OCI-LY7 (cell line): Measurements from ENCODE around the gene MAN1A2. TPM values are rescaled to one million over a fixed set of nuclear protein-coding genes. Genes with fewer than 3 reads are reported as not detected.

ENCODE experiments used
- BruUV-seq: library from RNA; stranded (reverse); fragments of 400-500 nt; replicated peaks from 2 replicates; lab custom pipeline; 2021; lab: Mats Ljungman, UMichigan
- CTCF ChIA-PET: fragments of 300-600 bp; sonication (Branson Sonifier 250); formaldehyde crosslinking; loops from one replicate; lab custom pipeline; 2022; ENCODE audit warnings: antibody characterized with exemption; ENCODE audit not compliant: unreplicated experiment; lab: Charles Lee
- POLR2A ChIA-PET: fragments of 300-600 bp; sonication (Branson Sonifier 250); formaldehyde crosslinking; loops from one replicate; lab custom pipeline; 2022; ENCODE audit warnings: antibody characterized with exemption; lab: Charles Lee
- DNase-seq: peaks from one replicate; pipeline ENCODE4 v3.0.0-alpha.2; 2015; ENCODE audit warnings: low spot score
- H2AFZ ChIP-seq: fragments of 200-600 bp; sonication (generic), shearing (Covaris generic); 2 replicates; pipeline ENCODE4 v1.6.1; 2014; ENCODE audit warnings: mild to moderate bottlenecking, antibody characterized with exemption, low read length, moderate library complexity
- H3K27ac ChIP-seq: fragments of 200-600 bp; sonication (generic); 2 replicates; pipeline ENCODE4 v1.5.1; 2014; ENCODE audit warnings: mixed run types, low read depth, mild to moderate bottlenecking, moderate library complexity, low read length, inconsistent platforms; ENCODE audit not compliant: poor library complexity, severe bottlenecking
- H3K36me3 ChIP-seq: fragments of 200-600 bp; sonication (generic); 2 replicates; pipeline ENCODE4 v1.6.1; 2014; ENCODE audit warnings: mild to moderate bottlenecking, antibody characterized with exemption, low read length, moderate library complexity, mixed read lengths; ENCODE audit not compliant: insufficient read depth
- H3K4me1 ChIP-seq: fragments of 200-600 bp; sonication (generic); 2 replicates; pipeline ENCODE4 v1.5.1; 2014; ENCODE audit warnings: mild to moderate bottlenecking, low read length; ENCODE audit not compliant: insufficient read depth, poor library complexity, severe bottlenecking
- H3K4me2 ChIP-seq: fragments of 200-600 bp; sonication (generic); 2 replicates; pipeline ENCODE4 v1.6.1; 2014; ENCODE audit warnings: mild to moderate bottlenecking, low read length
- H3K4me3 ChIP-seq: fragments of 200-600 bp; sonication (generic); 2 replicates; pipeline ENCODE4 v1.5.1; 2014; ENCODE audit warnings: mild to moderate bottlenecking, low read depth, low read length; ENCODE audit not compliant: poor library complexity, severe bottlenecking
- H3K79me2 ChIP-seq: fragments of 200-600 bp; sonication (generic); 2 replicates; pipeline ENCODE4 v1.6.1; 2016; ENCODE audit warnings: low read depth, mild to moderate bottlenecking, low read length, moderate library complexity, mixed read lengths; ENCODE audit not compliant: insufficient read depth
- H3K9me2 ChIP-seq: fragments of 200-600 bp; sonication (generic); 2 replicates; pipeline ENCODE4 v1.6.1; 2016; ENCODE audit warnings: mild to moderate bottlenecking, low read length, mixed read lengths; ENCODE audit not compliant: insufficient read depth
- H3K9me3 ChIP-seq: fragments of 200-600 bp; sonication (generic); 2 replicates; pipeline ENCODE4 v1.6.1; 2014; ENCODE audit warnings: mild to moderate bottlenecking, mixed run types, low read length, mixed read lengths
- H4K20me1 ChIP-seq: fragments of 200-600 bp; sonication (generic); 2 replicates; pipeline ENCODE4 v1.6.1; 2014; ENCODE audit warnings: mild to moderate bottlenecking, antibody characterized with exemption, low read length, moderate library complexity, mixed read lengths; ENCODE audit not compliant: insufficient read depth
- EZH2phosphoT487 ChIP-seq: fragments of 200-600 bp; sonication (generic); IDR thresholded peaks from 2 replicates; pipeline ENCODE4 v1.6.1; 2018; ENCODE audit warnings: low read depth, borderline replicate concordance, mild to moderate bottlenecking, mixed run types, antibody characterized with exemption, low read length, moderate library complexity, mixed read lengths
- intact Hi-C: fragments of 100-400 bp; cut with micrococcal nuclease; formaldehyde crosslinking; loops from one replicate; pipeline ENCODE4 v1.10.0; 2022; ENCODE audit not compliant: unreplicated experiment
- total RNA-seq, 2 experiments: library from RNA; depleted of rRNA in 1 of 2; stranded (reverse); fragments of >200 nt in 1 of 2; shearing (Covaris generic) in 1 of 2; gene quantifications; 2 replicates each; pipeline ENCODE4 v1.2.3, GENCODE V29; 2014 to 2022
- TF ChIP-seq, protein P1 (sequence below): fragments of 200-600 bp; sonication (generic); conservative IDR thresholded peaks from 2 replicates; pipeline ENCODE4 v1.5.1; 2014; ENCODE audit warnings: mild to moderate bottlenecking, antibody characterized with exemption, low read length, moderate library complexity, mixed read lengths

Gene MAN1A2
- total RNA-seq, 2 experiments from 2014 or later, result 16.1 to 27.5 TPM

DNA sequence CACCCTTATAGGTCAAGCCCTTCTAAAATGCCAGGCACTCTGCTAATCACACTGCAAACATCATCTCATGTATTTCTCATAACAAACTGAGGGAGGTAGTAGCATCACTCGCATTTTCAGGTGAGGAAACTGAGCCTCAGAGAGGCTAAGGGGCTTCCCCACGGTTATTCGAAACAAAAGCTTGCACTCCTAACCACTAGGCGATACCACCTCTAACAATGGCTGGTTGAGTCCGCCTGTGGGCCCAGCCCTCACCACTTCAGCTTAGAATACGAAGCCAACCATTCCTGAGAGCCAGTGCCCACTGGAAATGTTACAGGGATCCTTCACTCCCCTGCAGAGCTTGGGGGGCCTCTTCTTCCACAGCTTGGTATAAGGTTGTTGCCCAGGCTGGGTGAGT, 173.3 kb downstream of the MAN1A2 start:
- no peak overlapping the region for H3K4me2 ChIP-seq
- CTCF ChIA-PET, result interaction anchor here (1.4 kb wide), 1 partner anchor 217 kb away, joined by 3 read pairs; no protein-coding TSS in a partner anchor
- H3K9me2 ChIP-seq, result no peaks in the 10 kb centered on the region
- H3K4me3 ChIP-seq, result no peak overlapping the region
- no peaks in the 10 kb centered on the region for H4K20me1 ChIP-seq
- intact Hi-C loops, result no loop called here
- no peaks in the 10 kb centered on the region for H3K9me3 ChIP-seq
- BruUV-seq, result no TSS peak
- H2AFZ ChIP-seq, result no peak overlapping the region
- POLR2A ChIA-PET, result interaction anchor here (1.1 to 1.6 kb wide), 3 partner anchors 15 to 217 kb away, joined by 3 to 7 read pairs (median 3); no protein-coding TSS in a partner anchor
- DNase-seq, result no peak
- no peaks in the 10 kb centered on the region for H3K79me2 ChIP-seq
- H3K4me1 ChIP-seq, result peaks cover 36% of the 10 kb centered on the region
- no peak overlapping the region for H3K27ac ChIP-seq
- H3K36me3 ChIP-seq, result no peaks in the 10 kb centered on the region
- TF ChIP-seq EZH2phosphoT487, result no peak
- TF ChIP-seq, protein P1, sequence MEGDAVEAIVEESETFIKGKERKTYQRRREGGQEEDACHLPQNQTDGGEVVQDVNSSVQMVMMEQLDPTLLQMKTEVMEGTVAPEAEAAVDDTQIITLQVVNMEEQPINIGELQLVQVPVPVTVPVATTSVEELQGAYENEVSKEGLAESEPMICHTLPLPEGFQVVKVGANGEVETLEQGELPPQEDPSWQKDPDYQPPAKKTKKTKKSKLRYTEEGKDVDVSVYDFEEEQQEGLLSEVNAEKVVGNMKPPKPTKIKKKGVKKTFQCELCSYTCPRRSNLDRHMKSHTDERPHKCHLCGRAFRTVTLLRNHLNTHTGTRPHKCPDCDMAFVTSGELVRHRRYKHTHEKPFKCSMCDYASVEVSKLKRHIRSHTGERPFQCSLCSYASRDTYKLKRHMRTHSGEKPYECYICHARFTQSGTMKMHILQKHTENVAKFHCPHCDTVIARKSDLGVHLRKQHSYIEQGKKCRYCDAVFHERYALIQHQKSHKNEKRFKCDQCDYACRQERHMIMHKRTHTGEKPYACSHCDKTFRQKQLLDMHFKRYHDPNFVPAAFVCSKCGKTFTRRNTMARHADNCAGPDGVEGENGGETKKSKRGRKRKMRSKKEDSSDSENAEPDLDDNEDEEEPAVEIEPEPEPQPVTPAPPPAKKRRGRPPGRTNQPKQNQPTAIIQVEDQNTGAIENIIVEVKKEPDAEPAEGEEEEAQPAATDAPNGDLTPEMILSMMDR, result no peak

DNA sequence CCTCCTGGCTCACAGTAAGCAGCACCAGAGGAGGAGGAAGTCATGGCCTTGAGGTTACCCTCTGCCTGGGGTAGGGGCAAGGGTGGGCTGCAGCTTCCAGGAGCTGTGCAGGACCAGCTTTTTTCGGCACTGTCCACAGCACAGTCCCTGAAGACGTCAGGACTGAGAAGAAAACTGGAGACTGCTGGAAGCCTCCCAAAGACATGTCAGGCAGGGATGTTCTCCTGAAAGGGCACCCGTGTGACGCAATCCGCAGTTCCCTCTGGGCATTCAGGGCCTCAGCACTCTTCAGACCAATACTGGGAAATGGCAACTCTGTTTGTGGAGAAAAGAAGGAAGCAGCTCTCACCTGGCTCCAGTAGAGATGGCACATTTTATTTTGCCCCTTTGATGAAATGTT, 173.8 kb downstream of the MAN1A2 start:
- TF ChIP-seq, protein P1, result no peak
- TF ChIP-seq EZH2phosphoT487, result no peak
- POLR2A ChIA-PET, result interaction anchor here (1.1 to 1.6 kb wide), 4 partner anchors 14 to 216 kb away, joined by 3 to 7 read pairs (median 4); no protein-coding TSS in a partner anchor

GRCh38 chr1:117541585-117541984, 174.3 kb downstream of the MAN1A2 start:
- no TSS peak for BruUV-seq
- Histone ChIP-seq H3K9me2 (no peaks in the 10 kb centered on the region), H3K4me3 (no peak overlapping the region), H2AFZ (no peak overlapping the region), H3K4me1 (peaks cover 25% of the 10 kb centered on the region), H4K20me1 (no peaks in the 10 kb centered on the region), H3K79me2 (no peaks in the 10 kb centered on the region), H3K36me3 (no peaks in the 10 kb centered on the region), H3K9me3 (no peaks in the 10 kb centered on the region), H3K27ac (no peak overlapping the region), H3K4me2 (no peak overlapping the region)
- no peak for DNase-seq
- TF ChIP-seq EZH2phosphoT487, result no peak
- TF ChIP-seq, protein P1, result no peak
- CTCF ChIA-PET, result interaction anchor here (1.0 to 1.4 kb wide), 2 partner anchors 133 to 216 kb away, joined by 3 to 4 read pairs; no protein-coding TSS in a partner anchor
- POLR2A ChIA-PET, result interaction anchor here (0.6 to 1.6 kb wide), 11 partner anchors 9 to 216 kb away, joined by 3 to 7 read pairs (median 4); no protein-coding TSS in a partner anchor
- intact Hi-C loops, result no loop called here

More for the DNA sequence above, 173.8 kb downstream of the MAN1A2 start:
- no peak overlapping the region for H3K27ac ChIP-seq
- H3K9me2 ChIP-seq, result no peaks in the 10 kb centered on the region
- no peak overlapping the region for H3K4me2 ChIP-seq
- no peak overlapping the region for H3K4me3 ChIP-seq
- no peaks in the 10 kb centered on the region for H3K79me2 ChIP-seq
- CTCF ChIA-PET, result interaction anchor here (1.0 to 1.4 kb wide), 2 partner anchors 134 to 217 kb away, joined by 3 to 4 read pairs; no protein-coding TSS in a partner anchor
- intact Hi-C loops, result no loop called here
- H3K4me1 ChIP-seq, result peaks cover 31% of the 10 kb centered on the region
- H4K20me1 ChIP-seq, result no peaks in the 10 kb centered on the region
- no TSS peak for BruUV-seq
- no peaks in the 10 kb centered on the region for H3K9me3 ChIP-seq
- DNase-seq, result no peak
- no peaks in the 10 kb centered on the region for H3K36me3 ChIP-seq
- no peak overlapping the region for H2AFZ ChIP-seq
